ENCODE data around the gene MAGI3. TPM values are rescaled to one million over a fixed set of nuclear protein-coding genes. Genes with fewer than 3 reads are reported as not detected.

MAGI3 gene
- total and polyA plus RNA-seq, 4 donors: 2.8 to 21.7 (median 9.6) TPM

GRCh38 chr1:113534130-113534817 is 144.0 kb downstream of the MAGI3 start:
- Histone ChIP-seq H3K27me3 (ENCODE audit: control insufficient read depth in 1 of 2, insufficient read depth in 2 of 2, low read length in 1 of 2) (no peaks in the 10 kb centered on the region), H3K4me1 (ENCODE audit: control insufficient read depth in 1 of 2, insufficient read depth in 2 of 2, low read length in 2 of 2) (peaks cover 0 to 3% of the 10 kb centered on the region in 2 donors), H3K36me3 (ENCODE audit: control insufficient read depth in 1 of 2, insufficient read depth in 2 of 2, low read length in 1 of 2) (no peaks in the 10 kb centered on the region), H3K27ac (ENCODE audit: low read depth in 1 of 2, low read length in 2 of 2) (no peak overlapping the region), H3K9me3 (ENCODE audit: control insufficient read depth, low read length) (no peaks in the 10 kb centered on the region), H3K4me3 (ENCODE audit: low read length in 2 of 2) (no peak overlapping the region)
- DNase-seq (no peak), ATAC-seq (ENCODE audit: low FRiP score) (no peak)
- 80 to 90% methylated on average over 4 of the region's 4 CpGs for WGBS, 2 donors
- intact Hi-C loops (cut with DNase I): no loop called here

DNA sequence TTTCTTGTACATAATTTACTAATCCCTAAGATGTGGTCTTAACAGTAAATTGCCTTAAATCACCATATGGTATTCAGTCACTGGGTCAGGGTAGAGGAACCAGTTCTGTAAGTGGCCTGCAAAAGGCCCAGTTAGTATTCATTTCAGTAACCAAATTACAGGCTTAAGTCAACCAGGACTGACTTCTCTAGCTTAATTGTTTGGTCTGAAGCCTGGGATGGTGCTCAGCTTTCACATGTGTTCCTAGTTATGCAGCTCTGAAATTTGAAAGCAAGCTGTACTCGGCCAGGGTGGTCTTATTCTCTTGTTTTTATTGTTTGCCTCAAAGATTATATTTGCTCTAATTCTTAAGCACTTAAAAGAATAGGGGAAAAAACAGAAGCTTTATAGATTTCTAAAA is 144.6 kb downstream of the MAGI3 start:
- intact Hi-C loops (cut with DNase I): no loop called here
- Histone ChIP-seq H3K27me3 (ENCODE audit: control insufficient read depth in 1 of 2, insufficient read depth in 2 of 2, low read length in 1 of 2) (no peaks in the 10 kb centered on the region), H3K4me1 (ENCODE audit: control insufficient read depth in 1 of 2, insufficient read depth in 2 of 2, low read length in 2 of 2) (peaks cover 0 to 3% of the 10 kb centered on the region in 2 donors), H3K9me3 (ENCODE audit: control insufficient read depth, low read length) (no peaks in the 10 kb centered on the region), H3K36me3 (ENCODE audit: control insufficient read depth in 1 of 2, insufficient read depth in 2 of 2, low read length in 1 of 2) (no peaks in the 10 kb centered on the region), H3K4me3 (ENCODE audit: low read length in 2 of 2) (no peak overlapping the region), H3K27ac (ENCODE audit: low read depth in 1 of 2, low read length in 2 of 2) (no peak overlapping the region)
- ATAC-seq (ENCODE audit: low FRiP score): no peak
- 80 to 81% methylated on average over 1 of the region's 1 CpG for WGBS, 2 donors
- DNase-seq: no peak

DNA sequence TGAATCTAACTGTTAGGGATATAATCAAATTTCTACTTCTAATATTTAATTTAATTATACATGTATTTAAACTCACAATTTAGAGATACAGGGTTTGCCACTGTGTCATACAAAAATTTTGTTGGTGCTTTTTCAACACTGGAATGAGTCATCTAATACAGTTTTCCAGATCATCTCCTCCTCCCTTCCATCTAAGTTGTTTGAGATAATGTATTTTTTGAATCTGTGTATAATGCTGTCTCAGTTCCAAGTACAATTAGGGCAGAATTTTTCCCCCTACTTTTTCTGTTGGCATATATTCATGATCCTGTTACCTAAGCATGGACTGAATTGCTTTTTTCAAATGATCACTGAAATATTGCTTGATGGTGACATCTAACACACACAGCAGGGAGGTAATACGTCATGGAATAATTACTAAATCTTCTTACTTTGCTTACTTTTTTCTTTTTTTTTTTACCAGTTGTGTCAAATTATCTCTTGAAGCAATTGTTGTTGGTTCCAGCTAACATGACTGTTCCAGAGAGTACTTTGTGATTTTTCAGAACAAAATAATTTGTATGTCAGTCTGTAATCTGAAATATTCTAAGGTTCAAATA is 146.0 kb downstream of the MAGI3 start:
- WGBS, 2 donors: 88 to 90% methylated on average over 1 of the region's 1 CpG
- no peaks in the 10 kb centered on the region for H3K36me3 ChIP-seq (ENCODE audit: control insufficient read depth in 1 of 2, insufficient read depth in 2 of 2, low read length in 1 of 2)
- ATAC-seq (ENCODE audit: low FRiP score): peak; percentile 36

DNA sequence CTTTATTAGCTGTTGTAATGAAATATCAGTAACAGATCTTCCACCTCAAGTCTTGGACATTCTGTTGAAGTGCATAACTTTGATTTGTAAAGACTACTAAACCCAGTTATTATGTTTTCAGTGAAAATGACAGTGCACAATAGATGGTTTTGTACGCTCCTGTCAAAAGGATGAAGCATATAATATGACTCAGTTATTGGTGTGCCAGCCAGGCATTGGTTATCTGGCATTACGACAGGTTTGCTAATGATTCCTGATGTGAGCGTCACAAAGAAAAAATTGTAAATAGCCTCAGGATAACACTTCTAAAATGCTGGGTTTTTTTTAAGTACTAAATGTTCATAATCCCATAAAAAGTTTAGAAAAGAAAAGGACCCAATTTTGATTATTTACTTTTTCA is 147.9 kb downstream of the MAGI3 start:
- H3K4me3 ChIP-seq (ENCODE audit: low read length in 2 of 2): no peak overlapping the region
- H3K4me1 ChIP-seq (ENCODE audit: control insufficient read depth in 1 of 2, insufficient read depth in 2 of 2, low read length in 2 of 2): peaks cover 0 to 3% of the 10 kb centered on the region in 2 donors
- no peaks in the 10 kb centered on the region for H3K36me3 ChIP-seq (ENCODE audit: control insufficient read depth in 1 of 2, insufficient read depth in 2 of 2, low read length in 1 of 2)
- no peaks in the 10 kb centered on the region for H3K27me3 ChIP-seq (ENCODE audit: control insufficient read depth in 1 of 2, insufficient read depth in 2 of 2, low read length in 1 of 2)
- no peak overlapping the region for H3K27ac ChIP-seq (ENCODE audit: low read depth in 1 of 2, low read length in 2 of 2)
- ATAC-seq (ENCODE audit: low FRiP score): no peak
- intact Hi-C loops (cut with DNase I): no loop called here
- H3K9me3 ChIP-seq (ENCODE audit: control insufficient read depth, low read length): no peaks in the 10 kb centered on the region
- WGBS, 2 donors: 65 to 67% methylated on average over 3 of the region's 3 CpGs
- DNase-seq: no peak

More for the DNA sequence above, 146.0 kb downstream of the MAGI3 start:
- Histone ChIP-seq H3K4me3 (ENCODE audit: low read length in 2 of 2) (no peak overlapping the region), H3K9me3 (ENCODE audit: control insufficient read depth, low read length) (no peaks in the 10 kb centered on the region), H3K27me3 (ENCODE audit: control insufficient read depth in 1 of 2, insufficient read depth in 2 of 2, low read length in 1 of 2) (no peaks in the 10 kb centered on the region), H3K27ac (ENCODE audit: low read depth in 1 of 2, low read length in 2 of 2) (no peak overlapping the region), H3K4me1 (ENCODE audit: control insufficient read depth in 1 of 2, insufficient read depth in 2 of 2, low read length in 2 of 2) (peaks cover 0 to 3% of the 10 kb centered on the region in 2 donors)
- intact Hi-C loops (cut with DNase I): no loop called here
- no peak for DNase-seq

DNA sequence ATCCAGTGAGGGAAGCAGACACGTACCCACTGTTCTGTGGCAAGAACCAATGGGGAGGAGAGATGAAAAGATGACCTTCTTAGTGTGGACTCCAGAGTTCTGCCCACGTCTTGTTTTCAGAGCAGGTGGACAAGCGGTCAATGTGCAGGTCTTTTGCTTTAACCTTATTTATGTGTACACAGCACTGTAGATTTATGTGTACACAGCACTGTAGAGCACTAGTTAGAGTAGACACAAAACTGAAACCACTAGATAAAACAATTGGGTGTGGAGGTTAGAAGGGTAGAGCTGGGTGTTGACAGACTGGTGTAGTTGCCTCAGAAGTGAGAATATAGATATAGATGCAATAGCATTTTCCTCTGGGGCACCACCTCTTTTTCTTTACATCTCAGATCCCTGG is 150.0 kb downstream of the MAGI3 start:
- H3K27me3 ChIP-seq (ENCODE audit: control insufficient read depth in 1 of 2, insufficient read depth in 2 of 2, low read length in 1 of 2): no peaks in the 10 kb centered on the region
- H3K4me3 ChIP-seq (ENCODE audit: low read length in 2 of 2): no peak overlapping the region
- H3K4me1 ChIP-seq (ENCODE audit: control insufficient read depth in 1 of 2, insufficient read depth in 2 of 2, low read length in 2 of 2): peaks cover 0 to 1% of the 10 kb centered on the region in 2 donors
- no peak overlapping the region for H3K27ac ChIP-seq (ENCODE audit: low read depth in 1 of 2, low read length in 2 of 2)
- WGBS, 2 donors: 97% methylated on average over 3 of the region's 3 CpGs
- DNase-seq: no peak
- no peaks in the 10 kb centered on the region for H3K36me3 ChIP-seq (ENCODE audit: control insufficient read depth in 1 of 2, insufficient read depth in 2 of 2, low read length in 1 of 2)
- H3K9me3 ChIP-seq (ENCODE audit: control insufficient read depth, low read length): no peaks in the 10 kb centered on the region
- no peak for ATAC-seq (ENCODE audit: low FRiP score)
- intact Hi-C loops (cut with DNase I): no loop called here

DNA sequence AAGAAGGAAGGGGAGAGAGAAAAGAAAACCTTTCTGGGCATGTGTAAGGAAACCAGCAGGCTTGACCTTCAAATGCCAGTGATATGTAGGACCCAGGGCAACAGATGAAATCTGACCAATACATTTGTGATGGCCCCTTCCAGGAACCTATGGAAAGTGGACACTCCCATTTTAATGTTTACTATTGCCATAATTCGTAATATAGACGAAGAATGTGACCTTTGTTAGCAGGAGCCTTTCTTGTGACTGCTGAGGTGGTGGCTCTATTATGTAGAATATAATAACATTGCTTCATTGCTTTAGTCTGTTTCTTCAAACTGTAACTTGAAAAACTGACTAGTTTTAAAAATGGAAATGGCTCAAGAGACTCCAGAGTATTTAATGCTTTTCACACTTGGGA is 150.8 kb downstream of the MAGI3 start:
- Histone ChIP-seq H3K4me3 (ENCODE audit: low read length in 2 of 2) (no peak overlapping the region), H3K27ac (ENCODE audit: low read depth in 1 of 2, low read length in 2 of 2) (no peak overlapping the region), H3K9me3 (ENCODE audit: control insufficient read depth, low read length) (no peaks in the 10 kb centered on the region), H3K36me3 (ENCODE audit: control insufficient read depth in 1 of 2, insufficient read depth in 2 of 2, low read length in 1 of 2) (no peaks in the 10 kb centered on the region), H3K4me1 (ENCODE audit: control insufficient read depth in 1 of 2, insufficient read depth in 2 of 2, low read length in 2 of 2) (no peaks in the 10 kb centered on the region), H3K27me3 (ENCODE audit: control insufficient read depth in 1 of 2, insufficient read depth in 2 of 2, low read length in 1 of 2) (no peaks in the 10 kb centered on the region)
- intact Hi-C loops (cut with DNase I): no loop called here
- no peak for DNase-seq
- WGBS, 2 donors: 87 to 93% methylated on average over 2 of the region's 2 CpGs
- ATAC-seq (ENCODE audit: low FRiP score): no peak

DNA sequence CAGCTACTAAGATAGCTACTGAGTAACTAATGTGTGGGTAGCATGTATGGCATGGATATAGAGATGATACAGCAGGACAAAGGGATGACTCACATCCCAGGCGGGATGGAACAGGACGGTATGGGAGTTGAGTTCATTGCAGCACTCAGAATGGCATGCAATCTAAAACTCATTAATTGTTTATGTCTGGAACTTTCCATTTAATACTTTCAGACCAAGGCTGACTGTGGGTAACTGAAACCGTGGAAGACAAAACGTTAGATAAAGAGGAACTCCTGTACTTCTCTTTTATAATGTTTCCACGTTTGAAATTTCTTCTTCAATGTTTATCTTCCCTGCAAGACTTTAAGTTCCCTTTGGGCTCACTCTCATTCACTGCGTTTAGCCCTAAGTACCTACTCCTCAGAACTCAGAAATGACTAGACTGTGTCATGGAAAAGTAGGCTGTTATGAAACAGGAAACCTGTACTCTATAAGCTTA is 151.9 kb downstream of the MAGI3 start:
- no peak for DNase-seq
- Histone ChIP-seq H3K27me3 (ENCODE audit: control insufficient read depth in 1 of 2, insufficient read depth in 2 of 2, low read length in 1 of 2) (no peaks in the 10 kb centered on the region), H3K9me3 (ENCODE audit: control insufficient read depth, low read length) (no peaks in the 10 kb centered on the region), H3K4me3 (ENCODE audit: low read length in 2 of 2) (no peak overlapping the region), H3K4me1 (ENCODE audit: control insufficient read depth in 1 of 2, insufficient read depth in 2 of 2, low read length in 2 of 2) (no peaks in the 10 kb centered on the region), H3K27ac (ENCODE audit: low read depth in 1 of 2, low read length in 2 of 2) (no peak overlapping the region), H3K36me3 (ENCODE audit: control insufficient read depth in 1 of 2, insufficient read depth in 2 of 2, low read length in 1 of 2) (no peaks in the 10 kb centered on the region)
- ATAC-seq (ENCODE audit: low FRiP score): no peak
- intact Hi-C loops (cut with DNase I): no loop called here
- WGBS, 2 donors: 82 to 86% methylated on average over 6 of the region's 6 CpGs

DNA sequence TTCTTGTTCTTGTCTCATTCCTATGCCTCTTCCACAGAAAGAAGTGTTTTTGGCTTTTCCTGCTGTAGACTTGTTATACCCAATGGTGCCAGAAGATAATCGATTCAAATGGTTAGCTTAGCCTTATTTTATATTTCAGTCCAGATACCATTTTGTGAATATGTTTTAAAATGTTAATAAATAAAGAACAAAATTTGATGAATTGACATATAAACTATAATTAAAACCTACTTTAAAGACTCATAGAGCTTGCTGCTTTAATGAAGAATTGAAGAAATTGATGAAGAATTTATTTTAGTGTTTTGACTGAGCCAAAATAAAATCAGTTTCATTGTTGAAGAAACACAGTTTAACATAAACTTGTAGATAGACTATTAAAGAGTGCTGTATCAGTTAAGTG is 152.8 kb downstream of the MAGI3 start:
- Histone ChIP-seq H3K4me3 (ENCODE audit: low read length in 2 of 2) (no peak overlapping the region), H3K27ac (ENCODE audit: low read depth in 1 of 2, low read length in 2 of 2) (no peak overlapping the region), H3K9me3 (ENCODE audit: control insufficient read depth, low read length) (no peaks in the 10 kb centered on the region), H3K4me1 (ENCODE audit: control insufficient read depth in 1 of 2, insufficient read depth in 2 of 2, low read length in 2 of 2) (no peaks in the 10 kb centered on the region), H3K27me3 (ENCODE audit: control insufficient read depth in 1 of 2, insufficient read depth in 2 of 2, low read length in 1 of 2) (no peaks in the 10 kb centered on the region), H3K36me3 (ENCODE audit: control insufficient read depth in 1 of 2, insufficient read depth in 2 of 2, low read length in 1 of 2) (no peaks in the 10 kb centered on the region)
- intact Hi-C loops (cut with DNase I): no loop called here
- ATAC-seq (ENCODE audit: low FRiP score): no peak
- no peak for DNase-seq
- WGBS, 2 donors: 94 to 95% methylated on average over 1 of the region's 1 CpG

DNA sequence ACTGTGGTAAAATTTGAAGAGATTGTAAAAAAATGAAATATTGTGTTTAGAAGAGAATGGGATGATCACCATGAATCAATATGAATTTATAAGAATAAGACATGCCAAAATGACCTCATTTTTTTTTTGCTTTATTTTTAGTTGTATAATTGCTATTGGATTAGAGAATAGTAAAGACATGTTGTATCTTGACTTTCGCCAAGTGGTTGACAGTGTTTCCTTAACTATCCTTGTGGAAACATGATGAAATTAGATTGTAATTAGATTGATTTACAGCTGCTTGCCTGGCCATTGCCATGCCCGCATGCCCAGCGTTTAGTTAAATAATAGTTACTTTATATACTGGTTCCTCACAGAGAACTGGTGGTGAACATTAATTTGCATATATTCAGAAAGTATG is 154.9 kb downstream of the MAGI3 start:
- Histone ChIP-seq H3K27ac (ENCODE audit: low read depth in 1 of 2, low read length in 2 of 2) (no peak overlapping the region), H3K4me1 (ENCODE audit: control insufficient read depth in 1 of 2, insufficient read depth in 2 of 2, low read length in 2 of 2) (no peaks in the 10 kb centered on the region), H3K27me3 (ENCODE audit: control insufficient read depth in 1 of 2, insufficient read depth in 2 of 2, low read length in 1 of 2) (no peaks in the 10 kb centered on the region), H3K9me3 (ENCODE audit: control insufficient read depth, low read length) (no peaks in the 10 kb centered on the region), H3K36me3 (ENCODE audit: control insufficient read depth in 1 of 2, insufficient read depth in 2 of 2, low read length in 1 of 2) (no peaks in the 10 kb centered on the region), H3K4me3 (ENCODE audit: low read length in 2 of 2) (no peak overlapping the region)
- DNase-seq (no peak), ATAC-seq (ENCODE audit: low FRiP score) (no peak)
- WGBS, 2 donors: 96% methylated on average over 3 of the region's 3 CpGs
- intact Hi-C loops (cut with DNase I): no loop called here

All from aorta (tissue), 5 donors.